EH (cell line): ENCODE data around the gene ASB16.
"Not testable (repeated sequence)": the region's sequence is repeated elsewhere in the genome, so short reads cannot be mapped to it uniquely, and the experiment has no call there.

Source experiments
- DNase-seq: peaks from one replicate; pipeline ENCODE4 v3.0.0-alpha.2; 2015; ENCODE audit warnings: low read depth

The ASB16 gene, protein sequence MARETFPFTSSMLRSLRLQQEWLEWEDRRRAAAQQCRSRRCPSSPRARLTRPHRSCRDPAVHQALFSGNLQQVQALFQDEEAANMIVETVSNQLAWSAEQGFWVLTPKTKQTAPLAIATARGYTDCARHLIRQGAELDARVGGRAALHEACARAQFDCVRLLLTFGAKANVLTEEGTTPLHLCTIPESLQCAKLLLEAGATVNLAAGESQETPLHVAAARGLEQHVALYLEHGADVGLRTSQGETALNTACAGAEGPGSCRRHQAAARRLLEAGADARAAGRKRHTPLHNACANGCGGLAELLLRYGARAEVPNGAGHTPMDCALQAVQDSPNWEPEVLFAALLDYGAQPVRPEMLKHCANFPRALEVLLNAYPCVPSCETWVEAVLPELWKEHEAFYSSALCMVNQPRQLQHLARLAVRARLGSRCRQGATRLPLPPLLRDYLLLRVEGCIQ

GRCh38 chr17:44170499-44171201 lies at the start of gene ASB16:
Gene ASB16 (plus strand): TSS chr17:44170704. CDS start chr17:44170790, 86 bp downstream.
- peak; percentile 61 for DNase-seq

DNA sequence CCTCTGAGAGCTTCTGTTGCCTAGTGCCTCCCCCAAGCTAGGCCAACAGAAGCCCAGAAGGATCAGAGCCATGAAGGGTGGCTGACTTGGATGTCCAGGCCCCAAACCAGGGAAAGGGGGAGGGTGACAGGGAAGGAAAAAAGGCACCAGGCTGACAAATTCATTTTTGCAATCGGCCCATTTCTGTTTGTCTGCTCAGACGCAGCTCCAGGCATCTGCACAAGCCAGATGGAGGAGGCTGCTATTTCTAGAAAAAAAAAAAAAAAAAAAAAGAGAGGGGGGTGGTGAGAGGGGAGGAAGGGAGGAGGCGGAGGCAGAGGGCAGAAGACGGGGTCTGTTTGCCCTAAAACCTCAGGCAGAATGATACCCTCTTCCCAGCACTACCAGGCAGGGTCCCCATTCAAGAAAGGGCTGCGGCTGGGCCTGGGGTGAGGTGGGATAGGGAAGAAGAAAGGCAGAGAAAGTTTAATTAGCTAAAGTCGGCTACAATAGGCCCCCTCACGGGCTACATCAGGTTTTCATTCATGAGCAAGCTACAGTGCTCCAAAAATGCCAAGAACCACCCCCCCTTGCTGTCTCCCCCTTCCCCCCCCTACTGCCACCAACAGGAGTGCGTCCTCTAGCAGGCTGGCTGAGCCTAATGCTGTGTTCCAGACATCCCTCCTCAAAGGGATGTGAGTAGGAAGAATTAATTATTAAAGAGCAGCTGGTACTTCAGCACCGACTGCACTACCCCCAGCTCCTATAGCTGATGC lies 49.5 kb upstream of the ASB16 start:
- no peak for DNase-seq

DNA sequence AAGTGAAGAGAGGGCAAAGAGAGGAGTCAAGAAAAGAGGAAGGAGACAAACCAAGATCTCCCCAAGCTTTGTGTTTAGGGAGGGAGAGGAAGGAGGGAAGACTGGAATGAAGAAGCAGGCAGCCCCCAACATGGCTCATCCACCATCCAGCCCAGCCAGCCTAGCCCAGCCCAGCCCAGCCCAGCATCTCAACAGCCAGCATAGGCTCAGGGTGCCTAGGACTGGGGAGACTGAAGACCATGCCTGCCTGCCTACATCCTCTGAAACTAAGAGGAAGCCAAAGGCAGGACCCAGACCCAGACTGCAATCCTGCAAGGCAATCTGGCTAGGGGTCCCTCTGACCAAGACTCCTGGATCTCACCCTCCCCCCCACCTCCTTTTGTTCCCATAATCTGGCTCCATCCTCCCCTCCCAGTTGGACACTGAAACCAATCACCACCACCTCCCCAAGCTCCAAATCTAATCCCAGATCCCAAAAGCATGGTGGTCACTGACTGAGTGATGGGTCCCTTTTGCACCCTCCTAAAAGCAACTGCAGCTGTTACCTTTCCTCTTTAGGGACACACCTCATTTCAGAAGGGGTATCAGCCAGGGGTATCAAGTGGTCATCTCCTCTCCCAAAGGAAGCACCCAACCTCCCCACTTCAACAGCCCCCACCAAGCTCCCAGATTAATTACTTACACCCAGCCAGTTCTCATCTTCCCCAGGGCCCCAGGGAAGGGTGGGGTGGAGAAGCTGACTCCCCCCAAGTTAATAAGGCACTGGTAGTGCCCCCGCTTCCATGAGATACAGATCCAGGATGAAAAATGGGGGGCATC lies 48.3 kb upstream of the ASB16 start:
- no peak for DNase-seq

DNA sequence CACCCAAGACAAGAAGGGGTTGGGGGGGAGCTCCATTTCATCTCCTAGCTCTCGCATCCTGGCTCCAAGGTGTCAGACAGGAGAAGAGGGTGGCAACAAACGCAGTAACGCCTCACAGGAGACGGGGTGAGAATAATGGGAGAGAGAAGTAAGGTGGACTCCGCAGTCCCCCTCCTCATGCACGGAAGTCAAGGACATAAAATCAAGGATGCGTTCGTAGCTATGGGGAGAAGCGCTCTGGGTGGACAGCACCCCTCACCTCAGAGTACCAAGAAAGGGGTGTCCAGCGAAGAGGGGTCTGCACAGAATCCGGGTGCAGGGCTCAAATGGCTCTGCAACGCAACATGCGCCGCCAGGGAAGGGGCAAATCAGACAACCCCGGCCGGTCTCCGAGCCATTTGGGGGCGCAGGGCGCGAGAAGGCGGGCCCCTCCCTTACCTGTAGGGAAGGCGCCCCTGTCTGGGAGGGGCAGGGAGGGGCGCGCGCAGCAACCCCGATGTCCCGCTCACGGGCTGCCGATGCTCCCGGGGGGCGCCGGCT lies 47.6 kb upstream of the ASB16 start:
- no peak for DNase-seq

GRCh38 chr17:44123356-44124117 lies 47.0 kb upstream of the ASB16 start, which contains the start of gene HDAC5:
Gene HDAC5 (minus strand): TSS chr17:44123641. CDS start chr17:44117515, 6,126 bp downstream.
- DNase-seq = peak; percentile 94

- no peak for DNase-seq
Measured at GRCh38 chr17:44124118-44124438, 46.4 kb upstream of the ASB16 start.

DNA sequence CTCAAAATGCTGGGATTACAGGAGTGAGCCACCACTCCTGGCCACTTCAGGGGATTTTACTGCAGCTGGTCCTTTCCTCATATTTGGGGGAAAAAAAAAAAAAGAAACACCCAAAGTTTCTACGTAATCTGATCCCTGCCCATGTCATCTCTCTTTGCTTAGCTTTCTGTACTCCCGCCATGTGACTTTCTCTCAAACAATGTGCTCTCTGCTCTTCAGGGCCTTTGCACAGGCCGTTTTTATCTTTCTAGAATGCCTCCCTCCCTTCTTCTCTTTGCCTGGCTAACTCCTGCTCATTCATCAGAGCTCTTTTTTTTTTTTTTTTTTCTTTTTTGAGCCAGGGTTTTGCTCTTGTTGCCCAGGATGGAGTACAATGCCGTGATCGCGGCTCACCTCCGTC lies 42.1 kb upstream of the ASB16 start:
- DNase-seq = no peak

DNA sequence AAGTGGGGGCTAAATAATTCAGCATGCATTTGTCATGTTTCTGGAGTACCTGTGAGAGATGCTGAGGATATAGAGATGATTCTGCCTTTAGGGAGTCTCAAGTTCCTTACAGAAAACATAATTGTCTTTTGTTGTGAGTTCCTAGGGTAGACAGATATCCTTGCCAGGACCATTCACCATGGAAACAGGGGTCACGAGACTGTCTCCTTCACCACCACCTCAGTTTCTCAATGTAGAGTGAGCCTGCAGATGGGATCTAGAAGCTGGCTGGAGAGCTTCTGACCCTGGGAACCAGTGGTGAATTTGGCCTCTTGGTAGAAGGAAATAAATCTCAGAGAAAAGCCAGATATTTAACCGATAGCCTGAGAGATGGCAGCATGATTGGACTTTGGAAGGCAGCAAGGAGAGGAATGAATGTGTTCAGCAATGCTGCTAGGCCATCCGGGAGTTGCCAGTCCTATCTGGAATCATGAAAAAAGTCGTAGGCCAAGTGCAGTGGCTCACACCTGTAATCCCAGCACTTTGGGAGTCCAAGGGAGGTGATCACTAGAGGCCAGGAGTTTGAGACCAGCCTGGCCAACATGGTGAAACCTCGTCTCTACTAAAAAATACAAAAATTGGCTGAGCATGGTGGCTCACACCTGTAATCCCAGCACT lies 39.7 kb upstream of the ASB16 start:
- DNase-seq = no peak

DNA sequence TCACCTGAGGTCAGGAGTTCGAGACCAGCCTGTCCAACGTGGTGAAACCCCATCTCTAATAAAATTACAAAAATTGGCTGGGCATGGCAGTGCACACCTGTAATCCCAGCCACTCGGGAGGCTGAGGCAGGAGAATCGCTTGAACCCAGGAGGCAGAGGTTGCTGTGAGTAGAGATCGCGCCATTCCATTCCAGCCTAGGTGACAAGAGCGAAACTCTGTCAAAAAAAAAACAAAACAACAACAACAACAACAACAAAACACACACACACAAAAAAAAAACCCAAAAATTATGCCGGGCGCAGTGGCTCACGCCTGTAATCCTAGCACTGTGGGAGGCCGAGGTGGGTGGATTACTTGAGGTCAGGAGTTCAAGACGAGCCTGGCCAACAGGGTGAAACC lies 39.1 kb upstream of the ASB16 start:
- not testable (repeated sequence) for DNase-seq

DNA sequence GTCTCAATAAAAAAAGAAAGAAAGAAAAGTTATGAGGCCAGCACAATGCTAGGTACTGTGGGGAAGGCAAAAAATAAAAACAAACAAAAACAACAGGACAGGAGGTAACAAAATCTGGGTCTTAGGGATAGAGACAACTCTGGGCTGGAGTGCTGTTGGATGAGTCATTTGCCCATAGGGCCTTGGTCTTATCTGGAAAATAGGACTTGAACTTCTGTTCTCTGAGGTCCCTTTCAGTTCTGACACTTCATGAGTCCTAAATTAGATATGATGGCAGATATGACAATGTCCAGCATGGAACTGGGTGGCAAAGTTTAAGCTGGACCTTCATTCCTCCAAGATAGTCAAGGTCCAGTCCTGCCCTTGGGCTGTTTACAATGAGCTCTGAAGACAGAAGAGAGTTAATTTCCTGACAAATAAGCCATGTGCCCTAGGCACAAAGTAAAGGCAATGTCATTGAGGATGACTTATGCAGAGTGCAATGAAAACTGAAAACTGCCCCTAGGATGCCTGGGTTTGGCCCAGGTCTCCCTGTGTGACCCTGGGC lies 38.2 kb upstream of the ASB16 start:
- DNase-seq = peak; percentile 56

- DNase-seq = no peak
Measured at GRCh38 chr17:44133918-44134476, 36.5 kb upstream of the ASB16 start.

GRCh38 chr17:44134752-44135568 lies 35.5 kb upstream of the ASB16 start:
- no peak for DNase-seq

DNA sequence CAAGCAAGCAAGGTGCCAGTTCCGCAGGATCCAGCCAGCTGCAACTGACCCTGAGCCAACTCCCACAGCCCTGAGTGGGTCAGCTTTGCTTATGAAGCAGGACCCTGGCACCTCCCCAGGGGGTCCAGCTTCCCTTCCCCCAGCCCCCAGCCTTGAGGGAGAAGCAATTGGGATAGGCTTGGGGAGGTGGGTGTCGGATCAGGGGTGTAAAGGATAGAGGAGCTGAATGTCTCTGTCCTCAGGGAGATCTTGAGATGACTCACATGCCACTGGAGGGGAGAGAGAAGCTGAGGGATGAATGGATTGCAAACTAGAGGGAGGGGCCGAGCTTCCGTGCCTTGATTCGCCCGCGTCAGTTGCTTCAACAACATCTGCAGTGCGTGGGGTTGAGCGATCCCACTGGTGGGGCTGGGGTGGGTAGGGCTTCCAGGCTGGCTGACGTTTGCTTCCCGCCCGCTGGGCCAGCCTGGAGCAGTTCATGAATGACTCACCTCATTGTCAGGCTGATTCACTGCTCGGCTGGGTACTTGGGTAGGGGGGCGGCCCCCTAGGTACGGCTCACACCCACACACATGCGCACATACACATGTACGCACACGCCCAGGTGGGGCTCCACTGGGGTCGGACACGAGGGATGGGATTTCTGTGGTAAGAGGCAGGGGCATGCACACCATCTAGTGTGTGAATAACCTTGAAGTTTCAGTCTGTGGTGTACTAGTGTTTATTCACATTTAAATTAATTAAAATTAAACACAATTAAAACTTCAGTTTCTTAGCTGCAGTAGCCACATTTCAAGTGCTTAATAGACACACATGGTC lies 32.4 kb upstream of the ASB16 start:
- peak; percentile 99 for DNase-seq

DNA sequence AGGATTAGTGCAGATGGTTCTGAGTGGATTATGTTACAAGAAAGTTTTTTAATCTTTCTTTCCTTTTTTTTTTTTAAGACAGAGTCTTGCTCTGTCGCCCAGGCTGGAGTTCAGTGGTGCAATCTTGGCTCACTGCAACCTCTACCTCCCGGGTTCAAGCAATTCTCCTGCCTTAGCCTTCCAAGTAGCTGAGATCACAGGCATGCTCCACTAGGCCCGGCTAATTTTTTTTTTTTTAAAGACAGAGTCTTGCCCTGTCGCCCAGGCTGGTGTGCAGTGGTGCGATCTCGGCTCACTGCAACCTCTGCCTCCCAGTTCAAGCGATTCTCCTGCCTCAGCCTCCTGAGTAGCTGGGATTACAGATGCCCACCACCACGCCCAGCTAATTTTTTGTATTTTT lies 26.6 kb upstream of the ASB16 start:
- DNase-seq = not testable (repeated sequence)

- no peak for DNase-seq
Measured at GRCh38 chr17:44144966-44145739, 25.4 kb upstream of the ASB16 start.

DNA sequence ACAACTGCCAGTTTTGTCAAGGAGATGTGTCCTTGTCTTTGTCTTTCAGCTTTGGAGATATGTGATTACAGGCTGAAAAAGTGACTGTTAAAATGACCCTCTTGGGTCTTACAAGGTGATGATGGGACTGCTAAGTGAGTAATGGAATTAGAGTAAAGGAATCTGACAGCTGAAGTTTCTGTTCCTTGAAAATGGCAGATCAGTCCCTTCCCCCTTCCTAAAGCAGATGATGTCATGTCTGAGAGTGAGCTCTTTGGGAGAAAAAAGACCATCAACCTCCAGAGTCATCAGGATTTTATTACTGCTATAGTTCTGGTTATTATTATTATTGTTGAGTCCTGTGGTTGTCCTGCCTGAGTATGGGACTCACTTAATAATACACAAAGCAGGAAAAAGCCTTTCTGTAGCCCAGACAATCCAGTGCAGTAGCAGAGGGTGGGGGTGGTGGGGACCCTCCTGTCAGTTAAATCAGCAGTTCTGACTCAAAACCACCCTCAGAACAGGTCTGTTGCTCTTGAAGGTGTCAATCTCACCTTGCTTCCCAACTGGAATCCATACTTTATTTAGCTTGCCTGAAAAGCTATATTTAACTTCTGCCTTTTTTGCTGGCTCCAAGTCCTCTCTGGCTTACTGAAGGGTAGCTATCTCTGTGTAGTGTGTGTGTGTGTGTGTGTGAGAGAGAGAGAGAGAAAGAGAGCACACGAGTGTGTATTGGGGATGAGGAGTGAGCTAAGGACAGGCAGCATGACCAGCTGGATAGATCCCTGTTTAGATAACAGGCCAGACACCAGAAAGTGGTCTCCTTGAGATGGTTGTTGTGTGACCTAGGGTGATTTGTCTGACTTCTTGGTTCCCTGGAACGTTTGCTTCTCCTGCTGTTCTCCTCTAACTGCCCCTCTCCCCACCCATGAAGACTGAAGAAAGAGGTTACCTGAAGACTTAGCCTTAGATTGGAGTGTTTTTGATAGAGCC lies 23.8 kb upstream of the ASB16 start:
- DNase-seq = no peak
